ENCODE results near the gene PLXNB3. TPM values are rescaled to one million over a fixed set of nuclear protein-coding genes. Genes with fewer than 3 reads are reported as not detected.

Gene PLXNB3
- total and polyA plus RNA-seq, 2 donors (not counting 1 experiment from before 2014, with no cell fraction given): 1.9 to 4.3 TPM

- no peak overlapping the region for H2AFZ ChIP-seq (ENCODE audit: low read length)
- H3K4me2 ChIP-seq (ENCODE audit: extremely low read depth, insufficient read depth, low read length): peak overlapping the region; percentile 44
- no peak overlapping the region for H3K9ac ChIP-seq (ENCODE audit: insufficient read depth, low read length)
- H3K9me3 ChIP-seq (ENCODE audit: control insufficient read depth, insufficient read depth, low read depth, low read length): no peaks in the 10 kb centered on the region
- no peaks in the 10 kb centered on the region for H3K79me2 ChIP-seq (ENCODE audit: control insufficient read depth, insufficient read depth, low read length)
- H3K27ac ChIP-seq (ENCODE audit: insufficient read depth, low read length): no peak overlapping the region
- H3K4me1 ChIP-seq (ENCODE audit: control insufficient read depth, extremely low read depth, insufficient read depth, low read length): peaks cover 3% of the 10 kb centered on the region
- no peaks in the 10 kb centered on the region for H3K36me3 ChIP-seq (ENCODE audit: control insufficient read depth, insufficient read depth, low read length)
- TF ChIP-seq CTCF (conservative IDR thresholded peaks at IDR 0.05 in 1 of 2, IDR thresholded peaks at IDR 0.05 in 1 of 2; ENCODE audit: low read depth in 1 of 2, low read length in 2 of 2): no peak
- TF ChIP-seq EZH2 (IDR thresholded peaks at IDR 0.05; ENCODE audit: low read length, missing control alignments): no peak
- H3K4me3 ChIP-seq (replicated peaks in 1 of 4; ENCODE audit: control extremely low read depth in 1 of 4, insufficient read depth in 1 of 4, low read depth in 3 of 4, low read length in 4 of 4): peak overlapping the region in 1 of 4 experiments; percentile 22
- peak in 1 of 2 donors; percentile 14 for DNase-seq (ENCODE audit: low read depth in 2 of 2)
- no peaks in the 10 kb centered on the region for H3K27me3 ChIP-seq (ENCODE audit: control insufficient read depth, insufficient read depth, low read length)
- H4K20me1 ChIP-seq (ENCODE audit: control insufficient read depth, extremely low read depth, insufficient read depth, low read length): no peaks in the 10 kb centered on the region
Measured at GRCh38 chrX:153765138-153766079, 1.4 kb downstream of the PLXNB3 start.

- peak; percentile 67 to 76 for DNase-seq (ENCODE audit: low read depth in 2 of 2)
- Histone ChIP-seq H3K9me3 (ENCODE audit: control insufficient read depth, insufficient read depth, low read depth, low read length) (no peaks in the 10 kb centered on the region), H3K4me3 (replicated peaks in 1 of 4; ENCODE audit: control extremely low read depth in 1 of 4, insufficient read depth in 1 of 4, low read depth in 3 of 4, low read length in 4 of 4) (peak overlapping the region in 1 of 4 experiments; percentile 22), H3K4me1 (ENCODE audit: control insufficient read depth, extremely low read depth, insufficient read depth, low read length) (peaks cover 3% of the 10 kb centered on the region), H3K36me3 (ENCODE audit: control insufficient read depth, insufficient read depth, low read length) (no peaks in the 10 kb centered on the region), H3K27me3 (ENCODE audit: control insufficient read depth, insufficient read depth, low read length) (no peaks in the 10 kb centered on the region), H3K9ac (ENCODE audit: insufficient read depth, low read length) (no peak overlapping the region), H3K4me2 (ENCODE audit: extremely low read depth, insufficient read depth, low read length) (peak overlapping the region; percentile 44), H3K79me2 (ENCODE audit: control insufficient read depth, insufficient read depth, low read length) (no peaks in the 10 kb centered on the region), H3K27ac (ENCODE audit: insufficient read depth, low read length) (no peak overlapping the region), H2AFZ (ENCODE audit: low read length) (no peak overlapping the region), H4K20me1 (ENCODE audit: control insufficient read depth, extremely low read depth, insufficient read depth, low read length) (no peaks in the 10 kb centered on the region)
- no peak for TF ChIP-seq CTCF (conservative IDR thresholded peaks at IDR 0.05 in 1 of 2, IDR thresholded peaks at IDR 0.05 in 1 of 2; ENCODE audit: low read depth in 1 of 2, low read length in 2 of 2)
- no peak for TF ChIP-seq EZH2 (IDR thresholded peaks at IDR 0.05; ENCODE audit: low read length, missing control alignments)
Measured at GRCh38 chrX:153766098-153766817, 2.2 kb downstream of the PLXNB3 start.

Measured in fibroblast of lung (primary cell).